ENCODE measurements around the gene ZFPL1. TPM values are rescaled to one million over a fixed set of nuclear protein-coding genes. Genes with fewer than 3 reads are reported as not detected.

ZFPL1 gene
- total RNA-seq, 4 donors from 2014 or later: 26.3 to 43.9 (median 33.3) TPM

DNA sequence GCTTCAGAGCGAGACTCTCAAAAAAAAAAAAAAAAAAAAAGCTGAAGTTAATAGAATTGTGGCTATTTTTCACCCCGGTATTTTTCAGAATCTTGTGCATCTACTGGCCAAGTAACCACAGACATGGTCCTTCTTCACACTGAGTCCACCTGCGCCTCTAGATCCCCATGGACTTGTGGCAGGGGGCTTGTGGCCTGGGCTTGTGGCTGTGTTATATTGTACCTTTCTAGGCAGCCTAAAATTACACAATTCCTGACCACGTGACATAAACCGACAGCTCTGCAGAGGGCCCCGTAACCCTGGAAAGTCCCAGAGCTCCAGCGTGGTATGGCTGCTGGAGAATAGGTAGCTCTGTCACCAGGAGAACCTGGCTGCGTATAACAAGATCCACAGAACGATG lies 14.8 kb upstream of the ZFPL1 start:
- no peak overlapping the region for H3K4me3 ChIP-seq
- no peaks in the 10 kb centered on the region for H3K36me3 ChIP-seq
- H3K27ac ChIP-seq: no peak overlapping the region
- ATAC-seq: no peak
- WGBS, 2 donors (ENCODE audit: low coverage in 1 of 2): 54 to 69% methylated on average over 4 to 9 of the region's 9 CpGs
- no peak for TF ChIP-seq POLR2AphosphoS5 (IDR thresholded peaks at IDR 0.05)
- TF ChIP-seq EP300 (IDR thresholded peaks at IDR 0.05): no peak
- TF ChIP-seq POLR2A (IDR thresholded peaks at IDR 0.05): no peak
- TF ChIP-seq, protein P1, sequence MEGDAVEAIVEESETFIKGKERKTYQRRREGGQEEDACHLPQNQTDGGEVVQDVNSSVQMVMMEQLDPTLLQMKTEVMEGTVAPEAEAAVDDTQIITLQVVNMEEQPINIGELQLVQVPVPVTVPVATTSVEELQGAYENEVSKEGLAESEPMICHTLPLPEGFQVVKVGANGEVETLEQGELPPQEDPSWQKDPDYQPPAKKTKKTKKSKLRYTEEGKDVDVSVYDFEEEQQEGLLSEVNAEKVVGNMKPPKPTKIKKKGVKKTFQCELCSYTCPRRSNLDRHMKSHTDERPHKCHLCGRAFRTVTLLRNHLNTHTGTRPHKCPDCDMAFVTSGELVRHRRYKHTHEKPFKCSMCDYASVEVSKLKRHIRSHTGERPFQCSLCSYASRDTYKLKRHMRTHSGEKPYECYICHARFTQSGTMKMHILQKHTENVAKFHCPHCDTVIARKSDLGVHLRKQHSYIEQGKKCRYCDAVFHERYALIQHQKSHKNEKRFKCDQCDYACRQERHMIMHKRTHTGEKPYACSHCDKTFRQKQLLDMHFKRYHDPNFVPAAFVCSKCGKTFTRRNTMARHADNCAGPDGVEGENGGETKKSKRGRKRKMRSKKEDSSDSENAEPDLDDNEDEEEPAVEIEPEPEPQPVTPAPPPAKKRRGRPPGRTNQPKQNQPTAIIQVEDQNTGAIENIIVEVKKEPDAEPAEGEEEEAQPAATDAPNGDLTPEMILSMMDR (IDR thresholded peaks at IDR 0.05): no peak
- H3K4me1 ChIP-seq: no peaks in the 10 kb centered on the region
- no peaks in the 10 kb centered on the region for H3K27me3 ChIP-seq
- no peaks in the 10 kb centered on the region for H3K9me3 ChIP-seq

- no peaks in the 10 kb centered on the region for H3K27me3 ChIP-seq
- H3K4me1 ChIP-seq: no peaks in the 10 kb centered on the region
- no peak for ATAC-seq
- no peaks in the 10 kb centered on the region for H3K36me3 ChIP-seq
- 30 to 79% methylated on average over 2 of the region's 4 CpGs for WGBS, 2 donors (ENCODE audit: low coverage in 1 of 2)
- TF ChIP-seq POLR2A (IDR thresholded peaks at IDR 0.05): no peak
- TF ChIP-seq EP300 (IDR thresholded peaks at IDR 0.05): no peak
- TF ChIP-seq, protein P1 (IDR thresholded peaks at IDR 0.05): no peak
- TF ChIP-seq POLR2AphosphoS5 (IDR thresholded peaks at IDR 0.05): no peak
- H3K4me3 ChIP-seq: no peak overlapping the region
- H3K9me3 ChIP-seq: no peaks in the 10 kb centered on the region
- H3K27ac ChIP-seq: no peak overlapping the region
Observed at GRCh38 chr11:65071907-65072630, 12.0 kb upstream of the ZFPL1 start.

DNA sequence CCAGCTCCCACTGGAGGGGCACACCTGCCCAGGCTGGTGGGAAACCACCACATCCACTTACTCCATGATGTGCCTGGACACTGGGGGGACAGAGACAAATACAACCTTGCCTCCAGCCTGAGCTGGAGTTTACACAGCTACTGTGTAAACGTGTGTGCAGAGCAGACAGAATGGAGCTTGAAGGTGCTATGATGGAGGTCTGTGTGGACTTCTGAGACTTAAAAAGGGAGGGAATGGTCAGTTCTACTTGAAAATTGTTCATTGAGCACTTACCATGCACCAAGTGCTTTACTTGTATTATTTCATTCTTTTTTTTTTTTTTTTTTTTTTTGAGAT lies 11.4 kb upstream of the ZFPL1 start:
- Histone ChIP-seq H3K27me3 (no peaks in the 10 kb centered on the region), H3K27ac (no peak overlapping the region), H3K9me3 (no peaks in the 10 kb centered on the region), H3K4me3 (no peak overlapping the region), H3K36me3 (no peaks in the 10 kb centered on the region), H3K4me1 (no peaks in the 10 kb centered on the region)
- no peak for ATAC-seq
- no peak for TF ChIP-seq POLR2A (IDR thresholded peaks at IDR 0.05)
- TF ChIP-seq EP300 (IDR thresholded peaks at IDR 0.05): no peak
- TF ChIP-seq, protein P1 (IDR thresholded peaks at IDR 0.05): no peak
- TF ChIP-seq POLR2AphosphoS5 (IDR thresholded peaks at IDR 0.05): no peak
- 33 to 56% methylated on average over 1 of the region's 1 CpG for WGBS, 2 donors (ENCODE audit: low coverage in 1 of 2)

GRCh38 chr11:65077451-65077850 lies 6.6 kb upstream of the ZFPL1 start:
- Histone ChIP-seq H3K9me3 (no peaks in the 10 kb centered on the region), H3K36me3 (no peaks in the 10 kb centered on the region), H3K4me3 (no peak overlapping the region), H3K4me1 (no peaks in the 10 kb centered on the region), H3K27ac (no peak overlapping the region), H3K27me3 (no peaks in the 10 kb centered on the region)
- TF ChIP-seq POLR2A (IDR thresholded peaks at IDR 0.05): no peak
- TF ChIP-seq, protein P1 (IDR thresholded peaks at IDR 0.05): no peak
- no peak for ATAC-seq
- 90 to 100% methylated on average over 2 to 4 of the region's 4 CpGs for WGBS, 2 donors (ENCODE audit: low coverage in 1 of 2)

DNA sequence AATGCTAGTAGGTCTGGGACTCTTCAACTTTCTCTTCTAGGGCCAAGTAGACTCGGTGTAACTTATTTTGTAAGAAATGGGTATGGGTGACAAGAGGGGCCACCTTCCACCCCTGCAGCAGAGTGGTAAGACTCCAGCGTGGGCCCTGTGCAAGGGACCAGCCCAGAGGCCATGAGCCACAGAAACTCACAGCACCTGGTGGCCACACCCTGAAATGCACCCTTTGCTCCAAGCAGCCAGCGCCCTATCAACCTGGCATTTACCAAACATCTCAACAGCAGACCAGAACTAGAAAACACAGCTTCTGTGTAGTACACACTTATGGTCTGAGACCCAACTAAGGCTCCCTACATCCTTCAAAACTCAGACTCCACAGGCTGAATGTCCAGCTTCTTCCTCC lies 5.9 kb upstream of the ZFPL1 start:
- WGBS, 2 donors (ENCODE audit: low coverage in 1 of 2): 53 to 80% methylated on average over 1 to 3 of the region's 3 CpGs
- TF ChIP-seq, protein P1 (IDR thresholded peaks at IDR 0.05): peak in 3 of 4 experiments; percentile 33 to 56 (median 56)
- no peak for TF ChIP-seq POLR2A (IDR thresholded peaks at IDR 0.05)
- no peaks in the 10 kb centered on the region for H3K27me3 ChIP-seq
- no peak for ATAC-seq
- H3K9me3 ChIP-seq: no peaks in the 10 kb centered on the region
- no peaks in the 10 kb centered on the region for H3K36me3 ChIP-seq
- H3K4me1 ChIP-seq: peaks cover 0 to under 1% (median 0%) of the 10 kb centered on the region in 3 donors
- H3K27ac ChIP-seq: no peak overlapping the region
- H3K4me3 ChIP-seq: no peak overlapping the region

Data from gastroesophageal sphincter (tissue), 4 donors.